Liver (tissue), 3 donors: ENCODE data around the gene ZNF154.

Experiments
- ATF3 ChIP-seq: IDR thresholded peaks from 2 replicates; pipeline ENCODE4 v1.6.1; 2016; ENCODE audit warnings: antibody characterized with exemption
- EGR1 ChIP-seq, 2 donors: IDR thresholded peaks; 2 replicates each; pipeline ENCODE4 v1.6.1; 2016 to 2018; ENCODE audit warnings: antibody characterized with exemption in 2 of 2, low read depth in 2 of 2
- GABPA ChIP-seq, 2 donors: IDR thresholded peaks in 1 of 2; conservative IDR thresholded peaks in 1 of 2; 2 replicates each; pipeline ENCODE4 v1.6.1; 2016; ENCODE audit warnings: antibody characterized with exemption in 2 of 2, mild to moderate bottlenecking in 1 of 2, moderate library complexity in 1 of 2
- HNF4A ChIP-seq, 2 donors: conservative IDR thresholded peaks; 2 replicates each; pipeline ENCODE4 v1.6.1; 2016; ENCODE audit warnings: antibody characterized with exemption in 2 of 2, mild to moderate bottlenecking in 2 of 2
- JUND ChIP-seq, 2 donors: IDR thresholded peaks; 2 replicates each; pipeline ENCODE4 v1.6.1; 2016; ENCODE audit warnings: antibody characterized with exemption in 2 of 2
- MAX ChIP-seq: IDR thresholded peaks from 2 replicates; pipeline ENCODE4 v1.6.1; 2016; ENCODE audit warnings: antibody characterized with exemption
- SP1 ChIP-seq: IDR thresholded peaks from 2 replicates; pipeline ENCODE4 v1.6.1; 2018; ENCODE audit warnings: antibody characterized with exemption, mild to moderate bottlenecking
- TAF1 ChIP-seq: conservative IDR thresholded peaks from 2 replicates; pipeline ENCODE4 v1.6.1; 2016; ENCODE audit warnings: antibody characterized with exemption, mild to moderate bottlenecking
- YY1 ChIP-seq: IDR thresholded peaks from 2 replicates; pipeline ENCODE4 v1.6.1; 2016; ENCODE audit warnings: antibody characterized with exemption, mild to moderate bottlenecking
- TF ChIP-seq, protein P1 (sequence below): fragments of 150-350 bp; IDR thresholded peaks from 2 replicates; pipeline ENCODE4 v1.5.1; 2017; ENCODE audit warnings: improper control_type of control experiment, low read depth, low read length; ENCODE audit not compliant: missing input control
- TF ChIP-seq, protein P2 (sequence below): IDR thresholded peaks from 2 replicates; pipeline ENCODE4 v1.6.1; 2016; ENCODE audit warnings: antibody characterized with exemption, mild to moderate bottlenecking
- donor health status: healthy.
- donor health status: healthy.

- TF ChIP-seq JUND (IDR thresholded peaks at IDR 0.05) (no peak), TAF1 (no peak), MAX (no peak), GABPA (IDR thresholded peaks at IDR 0.05 in 1 of 2, conservative IDR thresholded peaks at IDR 0.05 in 1 of 2) (no peak), HNF4A (conservative IDR thresholded peaks at IDR 0.05) (no peak), SP1 (no peak), ATF3 (no peak), EGR1 (IDR thresholded peaks at IDR 0.05; ENCODE audit: low read depth in 2 of 2) (no peak), YY1 (no peak)
- TF ChIP-seq, protein P1, sequence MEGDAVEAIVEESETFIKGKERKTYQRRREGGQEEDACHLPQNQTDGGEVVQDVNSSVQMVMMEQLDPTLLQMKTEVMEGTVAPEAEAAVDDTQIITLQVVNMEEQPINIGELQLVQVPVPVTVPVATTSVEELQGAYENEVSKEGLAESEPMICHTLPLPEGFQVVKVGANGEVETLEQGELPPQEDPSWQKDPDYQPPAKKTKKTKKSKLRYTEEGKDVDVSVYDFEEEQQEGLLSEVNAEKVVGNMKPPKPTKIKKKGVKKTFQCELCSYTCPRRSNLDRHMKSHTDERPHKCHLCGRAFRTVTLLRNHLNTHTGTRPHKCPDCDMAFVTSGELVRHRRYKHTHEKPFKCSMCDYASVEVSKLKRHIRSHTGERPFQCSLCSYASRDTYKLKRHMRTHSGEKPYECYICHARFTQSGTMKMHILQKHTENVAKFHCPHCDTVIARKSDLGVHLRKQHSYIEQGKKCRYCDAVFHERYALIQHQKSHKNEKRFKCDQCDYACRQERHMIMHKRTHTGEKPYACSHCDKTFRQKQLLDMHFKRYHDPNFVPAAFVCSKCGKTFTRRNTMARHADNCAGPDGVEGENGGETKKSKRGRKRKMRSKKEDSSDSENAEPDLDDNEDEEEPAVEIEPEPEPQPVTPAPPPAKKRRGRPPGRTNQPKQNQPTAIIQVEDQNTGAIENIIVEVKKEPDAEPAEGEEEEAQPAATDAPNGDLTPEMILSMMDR = no peak
- TF ChIP-seq, protein P2, sequence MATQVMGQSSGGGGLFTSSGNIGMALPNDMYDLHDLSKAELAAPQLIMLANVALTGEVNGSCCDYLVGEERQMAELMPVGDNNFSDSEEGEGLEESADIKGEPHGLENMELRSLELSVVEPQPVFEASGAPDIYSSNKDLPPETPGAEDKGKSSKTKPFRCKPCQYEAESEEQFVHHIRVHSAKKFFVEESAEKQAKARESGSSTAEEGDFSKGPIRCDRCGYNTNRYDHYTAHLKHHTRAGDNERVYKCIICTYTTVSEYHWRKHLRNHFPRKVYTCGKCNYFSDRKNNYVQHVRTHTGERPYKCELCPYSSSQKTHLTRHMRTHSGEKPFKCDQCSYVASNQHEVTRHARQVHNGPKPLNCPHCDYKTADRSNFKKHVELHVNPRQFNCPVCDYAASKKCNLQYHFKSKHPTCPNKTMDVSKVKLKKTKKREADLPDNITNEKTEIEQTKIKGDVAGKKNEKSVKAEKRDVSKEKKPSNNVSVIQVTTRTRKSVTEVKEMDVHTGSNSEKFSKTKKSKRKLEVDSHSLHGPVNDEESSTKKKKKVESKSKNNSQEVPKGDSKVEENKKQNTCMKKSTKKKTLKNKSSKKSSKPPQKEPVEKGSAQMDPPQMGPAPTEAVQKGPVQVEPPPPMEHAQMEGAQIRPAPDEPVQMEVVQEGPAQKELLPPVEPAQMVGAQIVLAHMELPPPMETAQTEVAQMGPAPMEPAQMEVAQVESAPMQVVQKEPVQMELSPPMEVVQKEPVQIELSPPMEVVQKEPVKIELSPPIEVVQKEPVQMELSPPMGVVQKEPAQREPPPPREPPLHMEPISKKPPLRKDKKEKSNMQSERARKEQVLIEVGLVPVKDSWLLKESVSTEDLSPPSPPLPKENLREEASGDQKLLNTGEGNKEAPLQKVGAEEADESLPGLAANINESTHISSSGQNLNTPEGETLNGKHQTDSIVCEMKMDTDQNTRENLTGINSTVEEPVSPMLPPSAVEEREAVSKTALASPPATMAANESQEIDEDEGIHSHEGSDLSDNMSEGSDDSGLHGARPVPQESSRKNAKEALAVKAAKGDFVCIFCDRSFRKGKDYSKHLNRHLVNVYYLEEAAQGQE = no peak
Observed at GRCh38 chr19:57648331-57649003, 60.5 kb downstream of the ZNF154 start.
